Activated T-helper 1 cell treated with Interleukin-2 at 50 U/mL for 16 hours (primary cell): ENCODE results near the gene MAP4K2.

Experiments
- DNase-seq: peaks from one replicate; pipeline ENCODE4 v3.0.0-alpha.2; 2020; ENCODE audit warnings: low read depth

Gene MAP4K2

GRCh38 chr11:64754124-64754918, 48.7 kb downstream of the MAP4K2 start:
- no peak for DNase-seq

- no peak for DNase-seq
These were observed 49.5 kb downstream of the MAP4K2 start for GRCh38 chr11:64753380-64754123.

- DNase-seq = no peak
These were observed 50.0 kb downstream of the MAP4K2 start for GRCh38 chr11:64753019-64753379.

GRCh38 chr11:64752175-64752970, 50.6 kb downstream of the MAP4K2 start:
- no peak for DNase-seq

- no peak for DNase-seq
These were observed 51.4 kb downstream of the MAP4K2 start for GRCh38 chr11:64751580-64751979.

- DNase-seq = no peak
These were observed 51.9 kb downstream of the MAP4K2 start for GRCh38 chr11:64751136-64751535.

GRCh38 chr11:64750361-64751054, 52.5 kb downstream of the MAP4K2 start:
- no peak for DNase-seq

GRCh38 chr11:64747961-64748665, 54.9 kb downstream of the MAP4K2 start:
- no peak for DNase-seq

- no peak for DNase-seq
These were observed 56.5 kb downstream of the MAP4K2 start for GRCh38 chr11:64746486-64746885.

GRCh38 chr11:64745521-64746328, 57.3 kb downstream of the MAP4K2 start:
- DNase-seq = peak; percentile 73

GRCh38 chr11:64745189-64745520, 57.9 kb downstream of the MAP4K2 start:
- peak; percentile 91 for DNase-seq

GRCh38 chr11:64744544-64745188, 58.3 kb downstream of the MAP4K2 start:
- DNase-seq = peak; percentile 44

- DNase-seq = peak; percentile 79
These were observed 59.1 kb downstream of the MAP4K2 start, which contains the start of gene RASGRP2 for GRCh38 chr11:64743591-64744543. TSS of gene RASGRP2 (minus strand) at chr11:64744142. CDS start at chr11:64742866, 1,276 bp downstream.

- DNase-seq = peak; percentile 73
These were observed 60.0 kb downstream of the MAP4K2 start for GRCh38 chr11:64742889-64743590.

GRCh38 chr11:64742087-64742888, 60.7 kb downstream of the MAP4K2 start:
- DNase-seq = no peak

- DNase-seq = no peak
These were observed 61.5 kb downstream of the MAP4K2 start for GRCh38 chr11:64741375-64742086.

GRCh38 chr11:64739871-64740270, 63.1 kb downstream of the MAP4K2 start:
- DNase-seq = no peak
